OCI-LY1 (cell line): ENCODE measurements around the gene RHOG.

Source experiments
- EZH2 ChIP-seq: fragments of 200-600 bp; sonication (generic), shearing (Covaris generic); IDR thresholded peaks from 2 replicates; pipeline ENCODE4 v1.8.0; 2017; ENCODE audit warnings: borderline replicate concordance, mixed run types, mild to moderate bottlenecking, antibody characterized with exemption, low read length, moderate library complexity, mixed read lengths
- TF ChIP-seq, protein P1 (sequence below): fragments of 200-600 bp; sonication (generic), shearing (Covaris generic); IDR thresholded peaks from 2 replicates; pipeline ENCODE4 v1.5.1; 2017; ENCODE audit warnings: mild to moderate bottlenecking, antibody characterized with exemption, low read length, moderate library complexity, mixed read lengths

DNA sequence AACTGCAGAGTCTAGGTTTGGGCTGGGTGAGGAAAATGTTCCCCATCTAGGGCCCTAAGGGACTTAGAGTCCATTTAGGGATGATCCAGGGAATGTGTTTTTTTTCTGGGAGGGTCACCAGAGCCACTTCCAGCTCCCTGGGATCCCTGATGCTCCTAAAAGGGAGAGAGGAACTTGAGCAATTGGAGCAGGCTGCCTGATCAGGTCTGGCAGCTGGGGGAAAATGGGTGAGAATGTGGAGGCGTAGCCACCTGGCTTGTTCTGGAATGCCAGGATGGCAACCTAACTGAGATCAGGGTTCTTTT lies 31.2 kb downstream of the RHOG start:
- TF ChIP-seq, protein P1, sequence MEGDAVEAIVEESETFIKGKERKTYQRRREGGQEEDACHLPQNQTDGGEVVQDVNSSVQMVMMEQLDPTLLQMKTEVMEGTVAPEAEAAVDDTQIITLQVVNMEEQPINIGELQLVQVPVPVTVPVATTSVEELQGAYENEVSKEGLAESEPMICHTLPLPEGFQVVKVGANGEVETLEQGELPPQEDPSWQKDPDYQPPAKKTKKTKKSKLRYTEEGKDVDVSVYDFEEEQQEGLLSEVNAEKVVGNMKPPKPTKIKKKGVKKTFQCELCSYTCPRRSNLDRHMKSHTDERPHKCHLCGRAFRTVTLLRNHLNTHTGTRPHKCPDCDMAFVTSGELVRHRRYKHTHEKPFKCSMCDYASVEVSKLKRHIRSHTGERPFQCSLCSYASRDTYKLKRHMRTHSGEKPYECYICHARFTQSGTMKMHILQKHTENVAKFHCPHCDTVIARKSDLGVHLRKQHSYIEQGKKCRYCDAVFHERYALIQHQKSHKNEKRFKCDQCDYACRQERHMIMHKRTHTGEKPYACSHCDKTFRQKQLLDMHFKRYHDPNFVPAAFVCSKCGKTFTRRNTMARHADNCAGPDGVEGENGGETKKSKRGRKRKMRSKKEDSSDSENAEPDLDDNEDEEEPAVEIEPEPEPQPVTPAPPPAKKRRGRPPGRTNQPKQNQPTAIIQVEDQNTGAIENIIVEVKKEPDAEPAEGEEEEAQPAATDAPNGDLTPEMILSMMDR: no peak
- no peak for TF ChIP-seq EZH2
